ENCODE data around the gene QRICH2.
A peak's percentile ranks its signal among the peaks of the same experiment; 100 is the strongest.
"Not testable (repeated sequence)": the region's sequence is repeated elsewhere in the genome, so short reads cannot be mapped to it uniquely, and the experiment has no call there.

The QRICH2 gene

GRCh38 chr17:76278268-76278908 is 29.7 kb downstream of the QRICH2 start:
- DNase-seq (ENCODE audit: low spot score): no peak

GRCh38 chr17:76277300-76278267 is 30.5 kb downstream of the QRICH2 start:
- no peak for DNase-seq (ENCODE audit: low spot score)

- DNase-seq (ENCODE audit: low spot score): no peak
Measured at GRCh38 chr17:76276461-76277299, 31.4 kb downstream of the QRICH2 start.

- no peak for DNase-seq (ENCODE audit: low spot score)
Measured at GRCh38 chr17:76276069-76276431, 32.0 kb downstream of the QRICH2 start.

GRCh38 chr17:76275382-76276068 is 32.6 kb downstream of the QRICH2 start:
- no peak for DNase-seq (ENCODE audit: low spot score)

GRCh38 chr17:76274112-76274956 is 33.7 kb downstream of the QRICH2 start:
- no peak for DNase-seq (ENCODE audit: low spot score)

- no peak for DNase-seq (ENCODE audit: low spot score)
Measured at GRCh38 chr17:76273445-76274111, 34.5 kb downstream of the QRICH2 start.

- no peak for DNase-seq (ENCODE audit: low spot score)
Measured at GRCh38 chr17:76272541-76273444, 35.3 kb downstream of the QRICH2 start.

GRCh38 chr17:76271669-76272540 is 36.2 kb downstream of the QRICH2 start:
- no peak for DNase-seq (ENCODE audit: low spot score)

- no peak for DNase-seq (ENCODE audit: low spot score)
Measured at GRCh38 chr17:76270770-76271668, 37.1 kb downstream of the QRICH2 start.

- DNase-seq (ENCODE audit: low spot score): no peak
Measured at GRCh38 chr17:76270127-76270592, 37.9 kb downstream of the QRICH2 start.

- no peak for DNase-seq (ENCODE audit: low spot score)
Measured at GRCh38 chr17:76268991-76269981, 38.8 kb downstream of the QRICH2 start.

GRCh38 chr17:76268015-76268749 is 39.9 kb downstream of the QRICH2 start:
- DNase-seq (ENCODE audit: low spot score): peak; percentile 89

- DNase-seq (ENCODE audit: low spot score): not testable (repeated sequence)
Measured at GRCh38 chr17:76267581-76268001, 40.5 kb downstream of the QRICH2 start.

- DNase-seq (ENCODE audit: low spot score): no peak
Measured at GRCh38 chr17:76267051-76267576, 41.0 kb downstream of the QRICH2 start.

Measured in Ammon's horn (tissue), 1 donor.